Parathyroid adenoma (tissue), 2 donors: ENCODE data around the gene FRMD5.

Source experiments
- H2AFZ ChIP-seq: fragments of 300-600 bp; sonication (generic); one replicate; pipeline ENCODE4 v1.7.0; 2017; ENCODE audit warnings: antibody characterized with exemption, mild to moderate bottlenecking
- H3K27ac ChIP-seq: fragments of 300-600 bp; sonication (generic); one replicate; pipeline ENCODE4 v1.7.0; 2017
- H3K27me3 ChIP-seq: fragments of 300-600 bp; sonication (generic); one replicate; pipeline ENCODE4 v1.7.0; 2017; ENCODE audit warnings: low read length; ENCODE audit not compliant: control insufficient read depth, insufficient read depth
- H3K36me3 ChIP-seq: fragments of 300-600 bp; sonication (generic); one replicate; pipeline ENCODE4 v1.7.0; 2017; ENCODE audit warnings: low read length; ENCODE audit not compliant: control insufficient read depth, insufficient read depth
- H3K4me1 ChIP-seq: fragments of 300-600 bp; sonication (generic); one replicate; pipeline ENCODE4 v1.7.0; 2017; ENCODE audit warnings: control low read depth
- H3K4me2 ChIP-seq: fragments of 300-600 bp; sonication (generic); one replicate; pipeline ENCODE4 v1.7.0; 2017; ENCODE audit warnings: low read length
- H3K4me3 ChIP-seq: fragments of 300-600 bp; sonication (generic); one replicate; pipeline ENCODE4 v1.7.0; 2017; ENCODE audit warnings: low read depth, low read length
- H3K79me2 ChIP-seq: fragments of 300-600 bp; sonication (generic); one replicate; pipeline ENCODE4 v1.7.0; 2017; ENCODE audit warnings: control low read depth
- H3K9ac ChIP-seq: fragments of 300-600 bp; sonication (generic); one replicate; pipeline ENCODE4 v1.7.0; 2017; ENCODE audit warnings: mild to moderate bottlenecking
- H3K9me3 ChIP-seq: fragments of 300-600 bp; sonication (generic); one replicate; pipeline ENCODE4 v1.7.0; 2017; ENCODE audit warnings: low read length; ENCODE audit not compliant: control insufficient read depth
- TF ChIP-seq, protein P1 (sequence below): fragments of 300-600 bp; sonication (generic); IDR thresholded peaks from one replicate; pipeline ENCODE4 v1.7.0; 2017; ENCODE audit warnings: antibody characterized with exemption, mild to moderate bottlenecking
- donor health status: primary hyperparathyroidism.

Gene FRMD5

DNA sequence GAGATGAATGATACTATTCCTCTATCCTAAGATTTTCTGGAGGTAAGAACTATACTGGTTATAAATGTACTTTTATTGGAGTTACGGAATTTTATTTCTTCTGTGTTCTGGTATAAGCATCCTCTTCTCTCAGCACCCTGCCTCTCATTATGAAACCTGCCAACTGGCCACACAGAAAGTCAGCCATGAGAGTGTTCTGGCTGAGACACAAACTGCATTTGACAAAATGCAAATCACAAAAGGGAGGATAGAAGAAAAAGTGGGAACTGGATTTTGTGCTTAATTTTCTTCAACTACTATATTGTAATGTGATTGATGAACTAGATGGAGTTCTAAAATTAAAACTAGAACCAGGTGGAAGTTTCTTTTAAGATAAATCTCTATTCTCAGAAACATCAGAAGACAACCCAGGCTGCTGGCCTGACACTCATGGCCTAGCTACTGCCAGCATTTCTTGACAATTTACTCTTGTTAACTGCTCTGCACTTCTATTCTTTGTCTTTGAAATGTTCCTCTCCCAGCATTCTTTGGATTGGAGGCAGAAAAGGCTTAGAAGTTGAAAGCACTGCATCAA lies 225.2 kb downstream of the FRMD5 start:
- no peaks in the 10 kb centered on the region for H3K79me2 ChIP-seq
- no peak overlapping the region for H3K4me3 ChIP-seq
- H2AFZ ChIP-seq, result no peak overlapping the region
- no peak overlapping the region for H3K4me2 ChIP-seq
- H3K36me3 ChIP-seq, result no peaks in the 10 kb centered on the region
- H3K27ac ChIP-seq, result no peak overlapping the region
- H3K4me1 ChIP-seq, result peaks cover 4% of the 10 kb centered on the region
- H3K27me3 ChIP-seq, result no peaks in the 10 kb centered on the region
- no peak overlapping the region for H3K9ac ChIP-seq
- TF ChIP-seq, protein P1, sequence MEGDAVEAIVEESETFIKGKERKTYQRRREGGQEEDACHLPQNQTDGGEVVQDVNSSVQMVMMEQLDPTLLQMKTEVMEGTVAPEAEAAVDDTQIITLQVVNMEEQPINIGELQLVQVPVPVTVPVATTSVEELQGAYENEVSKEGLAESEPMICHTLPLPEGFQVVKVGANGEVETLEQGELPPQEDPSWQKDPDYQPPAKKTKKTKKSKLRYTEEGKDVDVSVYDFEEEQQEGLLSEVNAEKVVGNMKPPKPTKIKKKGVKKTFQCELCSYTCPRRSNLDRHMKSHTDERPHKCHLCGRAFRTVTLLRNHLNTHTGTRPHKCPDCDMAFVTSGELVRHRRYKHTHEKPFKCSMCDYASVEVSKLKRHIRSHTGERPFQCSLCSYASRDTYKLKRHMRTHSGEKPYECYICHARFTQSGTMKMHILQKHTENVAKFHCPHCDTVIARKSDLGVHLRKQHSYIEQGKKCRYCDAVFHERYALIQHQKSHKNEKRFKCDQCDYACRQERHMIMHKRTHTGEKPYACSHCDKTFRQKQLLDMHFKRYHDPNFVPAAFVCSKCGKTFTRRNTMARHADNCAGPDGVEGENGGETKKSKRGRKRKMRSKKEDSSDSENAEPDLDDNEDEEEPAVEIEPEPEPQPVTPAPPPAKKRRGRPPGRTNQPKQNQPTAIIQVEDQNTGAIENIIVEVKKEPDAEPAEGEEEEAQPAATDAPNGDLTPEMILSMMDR, result no peak
- no peaks in the 10 kb centered on the region for H3K9me3 ChIP-seq

DNA sequence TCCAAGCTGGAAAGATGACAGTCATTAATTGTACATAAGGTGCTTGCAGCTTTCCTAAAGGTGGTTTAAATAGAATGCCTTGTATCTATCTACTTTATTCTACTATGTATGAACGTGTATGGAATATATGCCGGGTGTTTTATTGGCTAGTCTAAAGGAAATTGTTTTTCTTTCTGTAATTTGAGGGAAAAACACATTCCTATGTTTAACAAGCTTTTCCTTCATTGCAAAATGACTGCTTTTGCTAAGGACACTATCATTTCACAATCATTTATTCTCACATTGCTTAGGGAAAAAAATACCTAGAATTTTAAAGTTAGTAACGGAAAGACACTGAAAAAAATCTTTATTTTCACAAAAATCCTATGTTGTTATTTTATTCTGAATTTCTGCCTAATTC lies 226.5 kb downstream of the FRMD5 start:
- Histone ChIP-seq H3K4me3 (no peak overlapping the region), H3K36me3 (no peaks in the 10 kb centered on the region), H3K9ac (no peak overlapping the region), H3K4me1 (no peaks in the 10 kb centered on the region), H3K27ac (no peak overlapping the region), H2AFZ (no peak overlapping the region), H3K4me2 (no peak overlapping the region), H3K27me3 (no peaks in the 10 kb centered on the region), H3K79me2 (no peaks in the 10 kb centered on the region), H3K9me3 (no peaks in the 10 kb centered on the region)
- TF ChIP-seq, protein P1, result no peak

DNA sequence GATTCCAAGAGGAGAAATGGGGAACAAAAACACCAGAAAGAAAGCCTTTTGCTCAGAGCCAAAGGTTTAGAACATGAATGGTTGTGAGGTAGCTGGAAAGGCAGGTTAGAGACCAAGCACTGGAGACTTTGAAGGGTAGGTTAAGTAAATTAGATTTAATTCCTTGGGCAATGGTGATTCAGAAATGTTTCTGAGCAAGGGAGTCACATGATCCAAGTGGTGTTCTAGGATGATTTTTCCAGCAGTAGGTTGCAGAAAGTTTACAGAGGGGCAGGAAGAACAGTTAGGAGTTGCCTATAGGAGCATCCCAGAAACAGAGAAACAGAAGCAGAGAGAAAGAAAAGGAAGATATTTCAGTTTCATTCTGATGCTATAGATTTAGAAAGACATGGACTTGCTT lies 228.4 kb downstream of the FRMD5 start:
- no peaks in the 10 kb centered on the region for H3K9me3 ChIP-seq
- no peak overlapping the region for H3K27ac ChIP-seq
- no peaks in the 10 kb centered on the region for H3K36me3 ChIP-seq
- H3K79me2 ChIP-seq, result no peaks in the 10 kb centered on the region
- TF ChIP-seq, protein P1, result no peak
- H3K4me2 ChIP-seq, result no peak overlapping the region
- no peak overlapping the region for H3K4me3 ChIP-seq
- H3K27me3 ChIP-seq, result no peaks in the 10 kb centered on the region
- no peaks in the 10 kb centered on the region for H3K4me1 ChIP-seq
- no peak overlapping the region for H2AFZ ChIP-seq
- H3K9ac ChIP-seq, result no peak overlapping the region

DNA sequence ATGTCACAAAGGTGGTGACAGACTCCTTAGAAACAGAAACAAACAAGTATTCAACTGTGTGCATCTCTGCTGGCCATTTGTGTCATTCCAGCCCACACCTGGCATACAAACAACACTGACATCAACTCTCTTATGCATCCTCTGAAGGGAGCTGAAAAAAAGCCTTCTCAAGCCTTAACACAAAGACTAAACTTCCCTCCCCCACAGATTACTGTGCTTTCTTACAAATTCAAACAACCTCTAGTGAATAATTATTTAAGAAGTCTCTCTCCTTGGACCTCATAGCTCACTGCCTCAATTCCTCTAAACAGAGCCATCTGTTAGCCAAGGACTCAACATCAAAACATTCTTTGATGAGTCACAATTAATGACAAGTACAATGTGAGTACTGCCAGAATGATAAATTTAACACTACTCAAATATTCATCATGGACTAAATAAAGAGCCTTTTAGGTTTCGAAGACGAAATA lies 236.2 kb downstream of the FRMD5 start:
- no peak overlapping the region for H3K4me3 ChIP-seq
- H3K9ac ChIP-seq, result no peak overlapping the region
- no peaks in the 10 kb centered on the region for H3K79me2 ChIP-seq
- no peaks in the 10 kb centered on the region for H3K4me1 ChIP-seq
- no peaks in the 10 kb centered on the region for H3K9me3 ChIP-seq
- H3K4me2 ChIP-seq, result no peak overlapping the region
- H3K36me3 ChIP-seq, result no peaks in the 10 kb centered on the region
- no peak overlapping the region for H2AFZ ChIP-seq
- no peaks in the 10 kb centered on the region for H3K27me3 ChIP-seq
- TF ChIP-seq, protein P1, result no peak
- H3K27ac ChIP-seq, result no peak overlapping the region

DNA sequence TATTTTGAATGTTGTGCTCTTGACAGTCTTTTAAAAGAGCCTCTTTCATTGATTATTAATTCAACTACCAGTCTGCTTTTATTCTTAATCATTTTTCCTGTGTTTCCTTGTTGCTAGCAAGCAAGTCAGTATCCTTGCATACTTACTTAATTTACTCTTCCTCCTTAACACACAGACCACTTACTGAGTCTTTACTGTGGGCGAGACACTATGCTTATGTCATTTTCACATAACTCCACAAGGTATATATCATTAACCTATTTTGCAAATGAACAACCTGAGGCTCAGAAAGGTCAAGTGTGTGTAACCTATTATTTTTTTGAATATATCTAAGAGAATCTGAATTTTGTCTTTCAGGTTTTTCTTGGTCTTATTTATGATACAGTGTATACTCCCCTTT lies 237.3 kb downstream of the FRMD5 start:
- H3K27ac ChIP-seq, result no peak overlapping the region
- H2AFZ ChIP-seq, result no peak overlapping the region

More for the DNA sequence above, 237.3 kb downstream of the FRMD5 start:
- Histone ChIP-seq H3K36me3 (no peaks in the 10 kb centered on the region), H3K79me2 (no peaks in the 10 kb centered on the region), H3K9ac (no peak overlapping the region), H3K4me3 (no peak overlapping the region), H3K9me3 (no peaks in the 10 kb centered on the region), H3K4me1 (no peaks in the 10 kb centered on the region), H3K27me3 (no peaks in the 10 kb centered on the region), H3K4me2 (no peak overlapping the region)
- TF ChIP-seq, protein P1, result no peak
